Thyroid gland (tissue), 4 donors: ENCODE data around the gene WWP2.

Source experiments
- POLR2A ChIP-seq, 2 donors: fragments of 450-650 bp; IDR thresholded peaks; one replicate each; pipeline ENCODE4 v1.6.1; 2017; ENCODE audit warnings: antibody characterized with exemption in 2 of 2, mild to moderate bottlenecking in 2 of 2, moderate library complexity in 1 of 2
- TF ChIP-seq, protein P1 (sequence below), 6 experiments: fragments of 200-600 bp in 3 of 6; fragments of 450-650 bp in 3 of 6; sonication (generic) in 3 of 6; IDR thresholded peaks; one replicate each; pipeline ENCODE4 v1.5.1; 2016 to 2019; ENCODE audit warnings: antibody characterized with exemption in 6 of 6, mild to moderate bottlenecking in 2 of 6, inconsistent platforms in 1 of 6, moderate library complexity in 1 of 6

DNA sequence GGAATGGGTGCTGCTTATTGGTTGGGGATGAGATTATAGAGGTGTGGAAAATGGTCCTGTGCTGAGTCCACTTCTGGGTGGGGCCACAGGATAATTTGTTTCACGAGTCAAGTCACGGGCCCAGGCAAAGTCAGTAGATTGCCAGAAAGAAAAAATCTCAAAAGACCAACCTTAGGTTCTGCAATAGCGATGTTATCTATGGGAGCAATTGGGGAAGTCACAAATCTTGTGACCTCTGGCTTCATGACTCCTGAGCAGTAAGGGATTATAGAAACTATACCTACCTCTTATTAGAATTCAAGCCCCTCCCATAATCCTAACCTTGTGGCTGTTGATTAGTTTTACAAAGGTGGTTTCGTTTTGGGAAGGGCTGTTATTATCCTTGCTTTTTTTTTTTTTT is 31.4 kb downstream of the WWP2 start:
- TF ChIP-seq, protein P1, sequence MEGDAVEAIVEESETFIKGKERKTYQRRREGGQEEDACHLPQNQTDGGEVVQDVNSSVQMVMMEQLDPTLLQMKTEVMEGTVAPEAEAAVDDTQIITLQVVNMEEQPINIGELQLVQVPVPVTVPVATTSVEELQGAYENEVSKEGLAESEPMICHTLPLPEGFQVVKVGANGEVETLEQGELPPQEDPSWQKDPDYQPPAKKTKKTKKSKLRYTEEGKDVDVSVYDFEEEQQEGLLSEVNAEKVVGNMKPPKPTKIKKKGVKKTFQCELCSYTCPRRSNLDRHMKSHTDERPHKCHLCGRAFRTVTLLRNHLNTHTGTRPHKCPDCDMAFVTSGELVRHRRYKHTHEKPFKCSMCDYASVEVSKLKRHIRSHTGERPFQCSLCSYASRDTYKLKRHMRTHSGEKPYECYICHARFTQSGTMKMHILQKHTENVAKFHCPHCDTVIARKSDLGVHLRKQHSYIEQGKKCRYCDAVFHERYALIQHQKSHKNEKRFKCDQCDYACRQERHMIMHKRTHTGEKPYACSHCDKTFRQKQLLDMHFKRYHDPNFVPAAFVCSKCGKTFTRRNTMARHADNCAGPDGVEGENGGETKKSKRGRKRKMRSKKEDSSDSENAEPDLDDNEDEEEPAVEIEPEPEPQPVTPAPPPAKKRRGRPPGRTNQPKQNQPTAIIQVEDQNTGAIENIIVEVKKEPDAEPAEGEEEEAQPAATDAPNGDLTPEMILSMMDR (IDR thresholded peaks at IDR 0.05) = no peak
- no peak for TF ChIP-seq POLR2A (IDR thresholded peaks at IDR 0.05)
